Esophagus squamous epithelium (tissue), 4 donors: Measurements from ENCODE around the gene RABEP1.
"Not testable (repeated sequence)": the region's sequence is repeated elsewhere in the genome, so short reads cannot be mapped to it uniquely, and the experiment has no call there.

Experiments
- CTCF ChIP-seq, 6 experiments: fragments of 450-650 bp in 4 of 6; fragments of 200-600 bp in 2 of 6; sonication (generic) in 2 of 6; IDR thresholded peaks; one replicate each; pipeline ENCODE4 v1.5.1; 2016 to 2019; ENCODE audit warnings: antibody characterized with exemption in 6 of 6, mild to moderate bottlenecking in 4 of 6, moderate library complexity in 4 of 6
- POLR2A ChIP-seq, 4 donors: fragments of 450-650 bp; IDR thresholded peaks; one replicate each; pipeline ENCODE4 v1.6.1; 2017; ENCODE audit warnings: antibody characterized with exemption in 4 of 4, mild to moderate bottlenecking in 4 of 4, moderate library complexity in 3 of 4

GRCh38 chr17:5239769-5240168 is 42.3 kb upstream of the RABEP1 start:
- not testable (repeated sequence) for TF ChIP-seq CTCF, POLR2A (IDR thresholded peaks at IDR 0.05)
